Measurements from ENCODE around the gene SPATA45.

DNA sequence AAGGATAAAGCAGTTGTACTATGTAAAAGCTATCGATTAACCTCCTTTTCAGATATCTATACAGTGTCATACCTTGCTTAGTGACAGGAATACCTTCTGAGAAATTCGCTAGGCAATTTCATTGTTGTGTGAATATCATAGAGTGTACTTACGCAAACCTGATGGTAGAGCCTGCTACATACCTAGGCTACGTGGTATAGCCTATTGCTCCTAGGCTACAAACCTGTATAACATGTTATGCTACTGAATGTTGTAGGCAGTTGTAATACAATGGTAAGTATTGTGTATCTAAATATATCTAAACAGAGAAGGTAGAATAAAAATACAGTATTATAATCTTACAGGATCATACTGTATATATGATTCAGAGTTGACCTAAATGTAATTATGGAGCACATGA, 37.1 kb upstream of the SPATA45 start:
- TF ChIP-seq CTCF (IDR thresholded peaks at IDR 0.05) (no peak), POLR2A (IDR thresholded peaks at IDR 0.05) (no peak)
